HG02981 (cell line): Measurements from ENCODE around the gene PPP1R9A.

Experiments
- ATAC-seq: cut with Tn5 transposase; IDR thresholded peaks from one replicate; pipeline ENCODE4 v1.9.1; 2021; ENCODE audit warnings: mild to moderate bottlenecking, moderate library complexity; ENCODE audit not compliant: unreplicated experiment

Gene PPP1R9A

GRCh38 chr7:95026421-95027072 is 119.2 kb downstream of the PPP1R9A start:
- ATAC-seq: no peak

GRCh38 chr7:95027234-95027872 is 120.0 kb downstream of the PPP1R9A start:
- no peak for ATAC-seq

GRCh38 chr7:95028683-95029082 is 121.3 kb downstream of the PPP1R9A start:
- ATAC-seq: no peak

- no peak for ATAC-seq
These were observed 127.9 kb downstream of the PPP1R9A start for GRCh38 chr7:95035295-95035694.

GRCh38 chr7:95041031-95041430 is 133.6 kb downstream of the PPP1R9A start:
- no peak for ATAC-seq

GRCh38 chr7:95045236-95045923 is 138.0 kb downstream of the PPP1R9A start:
- ATAC-seq: no peak

GRCh38 chr7:95046494-95047240 is 139.3 kb downstream of the PPP1R9A start:
- no peak for ATAC-seq

- ATAC-seq: no peak
These were observed 139.9 kb downstream of the PPP1R9A start for GRCh38 chr7:95047291-95047690.

GRCh38 chr7:95052566-95053094 is 145.2 kb downstream of the PPP1R9A start:
- ATAC-seq: no peak

- ATAC-seq: no peak
These were observed 147.0 kb downstream of the PPP1R9A start for GRCh38 chr7:95054386-95054785.

- no peak for ATAC-seq
These were observed 147.9 kb downstream of the PPP1R9A start for GRCh38 chr7:95055295-95055694.

- no peak for ATAC-seq
These were observed 148.8 kb downstream of the PPP1R9A start for GRCh38 chr7:95056107-95056739.

GRCh38 chr7:95056901-95057300 is 149.5 kb downstream of the PPP1R9A start:
- ATAC-seq: no peak

GRCh38 chr7:95059842-95060313 is 152.5 kb downstream of the PPP1R9A start:
- no peak for ATAC-seq

- no peak for ATAC-seq
These were observed 155.5 kb downstream of the PPP1R9A start for GRCh38 chr7:95062901-95063300.

- no peak for ATAC-seq
These were observed 159.5 kb downstream of the PPP1R9A start for GRCh38 chr7:95066737-95067530.

- no peak for ATAC-seq
These were observed 181.3 kb downstream of the PPP1R9A start for GRCh38 chr7:95088536-95089215.

- ATAC-seq: no peak
These were observed 182.3 kb downstream of the PPP1R9A start for GRCh38 chr7:95089414-95090315.
